Body of pancreas (tissue), 4 donors: ENCODE measurements around the gene KCNF1.

Source experiments
- CTCF ChIP-seq, 7 experiments: fragments of 450-650 bp in 4 of 7; fragments of 200-600 bp in 3 of 7; sonication (generic) in 3 of 7; IDR thresholded peaks; one replicate each; pipeline ENCODE4 v1.5.1; 2016 to 2019; ENCODE audit warnings: antibody characterized with exemption in 7 of 7
- POLR2A ChIP-seq, 3 donors: fragments of 450-650 bp; IDR thresholded peaks; one replicate each; pipeline ENCODE4 v1.6.1; 2016; ENCODE audit warnings: antibody characterized with exemption in 3 of 3, mild to moderate bottlenecking in 2 of 3

GRCh38 chr2:10914272-10914693 lies 2.5 kb downstream of the KCNF1 start:
- TF ChIP-seq CTCF (IDR thresholded peaks at IDR 0.05) (no peak), POLR2A (IDR thresholded peaks at IDR 0.05) (no peak)
